ENCODE measurements around the gene FAM240B.

DNA sequence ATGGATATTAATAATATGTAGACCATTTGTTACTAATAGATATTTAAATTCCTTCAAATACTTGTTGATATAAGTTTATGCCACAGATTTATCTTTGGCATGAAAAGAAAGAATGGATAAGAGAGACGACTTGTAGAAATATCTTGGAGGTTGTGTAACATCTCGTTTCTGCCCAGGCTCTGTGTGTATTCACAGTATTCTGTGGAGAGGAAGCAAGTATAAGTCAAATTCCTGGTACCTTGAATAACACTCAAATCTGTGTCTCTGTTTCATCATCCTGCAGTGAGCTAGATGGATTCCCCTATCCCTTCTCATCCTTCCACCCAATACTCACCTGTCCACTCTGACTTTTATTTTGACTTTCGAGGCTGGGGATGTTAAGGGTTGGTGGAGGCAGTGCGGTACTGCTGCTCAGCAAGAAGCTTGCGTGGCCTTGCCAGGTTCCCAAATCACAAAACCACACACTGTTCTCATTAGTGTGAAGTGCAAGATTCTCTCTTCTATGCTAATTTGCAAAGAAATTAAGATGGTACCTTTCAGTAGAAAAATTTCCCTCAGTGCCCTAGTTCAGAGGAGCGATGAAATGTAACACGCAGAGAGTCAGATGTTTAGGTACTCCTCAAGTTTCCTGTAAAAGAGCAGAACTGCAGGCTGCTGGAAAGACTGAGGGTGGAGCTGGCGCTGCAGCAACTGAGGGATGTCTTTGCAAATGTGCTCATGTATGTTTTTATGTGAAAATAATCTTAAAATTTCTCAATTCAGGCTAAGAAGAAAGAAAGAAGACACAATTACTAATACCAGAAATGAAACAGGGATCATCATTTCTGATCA lies 57.0 kb downstream of the FAM240B start:
- TF ChIP-seq, protein P1, sequence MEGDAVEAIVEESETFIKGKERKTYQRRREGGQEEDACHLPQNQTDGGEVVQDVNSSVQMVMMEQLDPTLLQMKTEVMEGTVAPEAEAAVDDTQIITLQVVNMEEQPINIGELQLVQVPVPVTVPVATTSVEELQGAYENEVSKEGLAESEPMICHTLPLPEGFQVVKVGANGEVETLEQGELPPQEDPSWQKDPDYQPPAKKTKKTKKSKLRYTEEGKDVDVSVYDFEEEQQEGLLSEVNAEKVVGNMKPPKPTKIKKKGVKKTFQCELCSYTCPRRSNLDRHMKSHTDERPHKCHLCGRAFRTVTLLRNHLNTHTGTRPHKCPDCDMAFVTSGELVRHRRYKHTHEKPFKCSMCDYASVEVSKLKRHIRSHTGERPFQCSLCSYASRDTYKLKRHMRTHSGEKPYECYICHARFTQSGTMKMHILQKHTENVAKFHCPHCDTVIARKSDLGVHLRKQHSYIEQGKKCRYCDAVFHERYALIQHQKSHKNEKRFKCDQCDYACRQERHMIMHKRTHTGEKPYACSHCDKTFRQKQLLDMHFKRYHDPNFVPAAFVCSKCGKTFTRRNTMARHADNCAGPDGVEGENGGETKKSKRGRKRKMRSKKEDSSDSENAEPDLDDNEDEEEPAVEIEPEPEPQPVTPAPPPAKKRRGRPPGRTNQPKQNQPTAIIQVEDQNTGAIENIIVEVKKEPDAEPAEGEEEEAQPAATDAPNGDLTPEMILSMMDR (IDR thresholded peaks at IDR 0.05; ENCODE audit: low read depth, low read length), result peak; percentile 13
- TF ChIP-seq, protein P2, sequence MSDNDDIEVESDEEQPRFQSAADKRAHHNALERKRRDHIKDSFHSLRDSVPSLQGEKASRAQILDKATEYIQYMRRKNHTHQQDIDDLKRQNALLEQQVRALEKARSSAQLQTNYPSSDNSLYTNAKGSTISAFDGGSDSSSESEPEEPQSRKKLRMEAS (IDR thresholded peaks at IDR 0.05; ENCODE audit: low read depth, low read length), result no peak
